Measurements from ENCODE around the gene PDE2A.
A peak's percentile ranks its signal among the peaks of the same experiment; 100 is the strongest.

Gene PDE2A

GRCh38 chr11:72646024-72646423 lies 28.2 kb downstream of the PDE2A start:
- peaks cover 8 to 14% of the 10 kb centered on the region in 2 experiments for H3K4me1 ChIP-seq (ENCODE audit: control insufficient read depth in 1 of 2, insufficient read depth in 2 of 2, low read length in 2 of 2)
- H4K8ac ChIP-seq (ENCODE audit: low read depth, low read length) = no peak overlapping the region
- H3K23ac ChIP-seq (ENCODE audit: low read length) = no peak overlapping the region
- H3K4me2 ChIP-seq (ENCODE audit: low read length) = no peak overlapping the region
- H3K4me3 ChIP-seq (ENCODE audit: low read depth, low read length) = no peak overlapping the region
- H2AK5ac ChIP-seq (ENCODE audit: low read length) = no peak overlapping the region
- peaks cover 13% of the 10 kb centered on the region for H3K27me3 ChIP-seq (ENCODE audit: insufficient read depth, low read length)
- no peaks in the 10 kb centered on the region for H3K36me3 ChIP-seq (ENCODE audit: control insufficient read depth in 1 of 2, insufficient read depth in 2 of 2, low read length in 2 of 2)
- no peak overlapping the region for H2BK120ac ChIP-seq (ENCODE audit: insufficient read depth, low read length, poor library complexity)
- no peak overlapping the region for H3K18ac ChIP-seq (ENCODE audit: low read length)
- peaks cover 2% of the 10 kb centered on the region for H3K9me3 ChIP-seq (ENCODE audit: insufficient read depth, low read depth, low read length)
- no peak overlapping the region for H2BK5ac ChIP-seq (ENCODE audit: low read depth, low read length, poor library complexity)
- no peak overlapping the region for H3K9ac ChIP-seq (ENCODE audit: low read length)
- H2AFZ ChIP-seq (ENCODE audit: insufficient read depth, low read length, poor library complexity) = no peak overlapping the region
- H4K91ac ChIP-seq (ENCODE audit: low read depth, low read length) = no peak overlapping the region
- no peak overlapping the region for H2BK12ac ChIP-seq (ENCODE audit: low read length)
- no peaks in the 10 kb centered on the region for H3K79me1 ChIP-seq (ENCODE audit: low read length)
- DNase-seq = no peak
- no peaks in the 10 kb centered on the region for H3K79me2 ChIP-seq (ENCODE audit: control insufficient read depth, insufficient read depth, low read length, poor library complexity)
- H4K12ac ChIP-seq (ENCODE audit: low read depth, low read length) = no peak overlapping the region
- H3K14ac ChIP-seq (ENCODE audit: low read length) = no peak overlapping the region
- H3K27ac ChIP-seq (ENCODE audit: low read depth, low read length) = no peak overlapping the region
- H3K4ac ChIP-seq (ENCODE audit: low read depth, low read length) = no peak overlapping the region
- WGBS (ENCODE audit: extremely low coverage, insufficient coverage, insufficient read length) = no CpG with 5 or more reads among the region's 3 CpGs

GRCh38 chr11:72643547-72643946 lies 30.7 kb downstream of the PDE2A start:
- H3K36me3 ChIP-seq (ENCODE audit: control insufficient read depth in 1 of 2, insufficient read depth in 2 of 2, low read length in 2 of 2) = no peaks in the 10 kb centered on the region
- no peak overlapping the region for H3K18ac ChIP-seq (ENCODE audit: low read length)
- peaks cover 2% of the 10 kb centered on the region for H3K9me3 ChIP-seq (ENCODE audit: insufficient read depth, low read depth, low read length)
- H3K4me3 ChIP-seq (ENCODE audit: low read depth, low read length) = no peak overlapping the region
- no peak overlapping the region for H3K27ac ChIP-seq (ENCODE audit: low read depth, low read length)
- H4K91ac ChIP-seq (ENCODE audit: low read depth, low read length) = no peak overlapping the region
- H3K79me1 ChIP-seq (ENCODE audit: low read length) = no peaks in the 10 kb centered on the region
- no peak overlapping the region for H2BK120ac ChIP-seq (ENCODE audit: insufficient read depth, low read length, poor library complexity)
- H3K14ac ChIP-seq (ENCODE audit: low read length) = no peak overlapping the region
- peak; percentile 67 to 77 for DNase-seq
- no peaks in the 10 kb centered on the region for H3K79me2 ChIP-seq (ENCODE audit: control insufficient read depth, insufficient read depth, low read length, poor library complexity)
- no peak overlapping the region for H2BK5ac ChIP-seq (ENCODE audit: low read depth, low read length, poor library complexity)
- H4K8ac ChIP-seq (ENCODE audit: low read depth, low read length) = no peak overlapping the region
- H3K4me1 ChIP-seq (ENCODE audit: control insufficient read depth in 1 of 2, insufficient read depth in 2 of 2, low read length in 2 of 2) = peaks cover 8 to 14% of the 10 kb centered on the region in 2 experiments
- no peak overlapping the region for H3K9ac ChIP-seq (ENCODE audit: low read length)
- H2AFZ ChIP-seq (ENCODE audit: insufficient read depth, low read length, poor library complexity) = no peak overlapping the region
- H3K27me3 ChIP-seq (ENCODE audit: insufficient read depth, low read length) = peaks cover 22% of the 10 kb centered on the region
- H3K23ac ChIP-seq (ENCODE audit: low read length) = no peak overlapping the region
- no peak overlapping the region for H4K12ac ChIP-seq (ENCODE audit: low read depth, low read length)
- no peak overlapping the region for H2BK12ac ChIP-seq (ENCODE audit: low read length)
- H3K4ac ChIP-seq (ENCODE audit: low read depth, low read length) = no peak overlapping the region
- peak overlapping the region; percentile 54 for H3K4me2 ChIP-seq (ENCODE audit: low read length)
- no CpG with 5 or more reads among the region's 7 CpGs for WGBS (ENCODE audit: extremely low coverage, insufficient coverage, insufficient read length)
- H2AK5ac ChIP-seq (ENCODE audit: low read length) = no peak overlapping the region

- Histone ChIP-seq H3K9me3 (ENCODE audit: insufficient read depth, low read depth, low read length) (peaks cover 2% of the 10 kb centered on the region), H2AFZ (ENCODE audit: insufficient read depth, low read length, poor library complexity) (no peak overlapping the region), H3K27ac (ENCODE audit: low read depth, low read length) (no peak overlapping the region), H3K4me3 (ENCODE audit: low read depth, low read length) (peak overlapping the region; percentile 47), H3K14ac (ENCODE audit: low read length) (no peak overlapping the region), H2AK5ac (ENCODE audit: low read length) (no peak overlapping the region), H4K8ac (ENCODE audit: low read depth, low read length) (no peak overlapping the region), H3K4ac (ENCODE audit: low read depth, low read length) (no peak overlapping the region), H4K12ac (ENCODE audit: low read depth, low read length) (no peak overlapping the region), H2BK120ac (ENCODE audit: insufficient read depth, low read length, poor library complexity) (no peak overlapping the region), H3K4me1 (ENCODE audit: control insufficient read depth in 1 of 2, insufficient read depth in 2 of 2, low read length in 2 of 2) (peaks cover 8 to 14% of the 10 kb centered on the region in 2 experiments), H3K23ac (ENCODE audit: low read length) (no peak overlapping the region), H2BK5ac (ENCODE audit: low read depth, low read length, poor library complexity) (no peak overlapping the region), H3K9ac (ENCODE audit: low read length) (no peak overlapping the region), H3K4me2 (ENCODE audit: low read length) (peak overlapping the region; percentile 54), H4K91ac (ENCODE audit: low read depth, low read length) (no peak overlapping the region), H3K36me3 (ENCODE audit: control insufficient read depth in 1 of 2, insufficient read depth in 2 of 2, low read length in 2 of 2) (no peaks in the 10 kb centered on the region), H3K79me1 (ENCODE audit: low read length) (no peaks in the 10 kb centered on the region), H3K18ac (ENCODE audit: low read length) (no peak overlapping the region), H2BK12ac (ENCODE audit: low read length) (no peak overlapping the region), H3K79me2 (ENCODE audit: control insufficient read depth, insufficient read depth, low read length, poor library complexity) (no peaks in the 10 kb centered on the region), H3K27me3 (ENCODE audit: insufficient read depth, low read length) (peaks cover 22% of the 10 kb centered on the region)
- WGBS (ENCODE audit: extremely low coverage, insufficient coverage, insufficient read length) = no CpG with 5 or more reads among the region's 59 CpGs
- DNase-seq = peak; percentile 63 to 81
Measured at GRCh38 chr11:72642884-72643522, 31.2 kb downstream of the PDE2A start.

- Histone ChIP-seq H4K12ac (ENCODE audit: low read depth, low read length) (no peak overlapping the region), H2BK12ac (ENCODE audit: low read length) (no peak overlapping the region), H3K27ac (ENCODE audit: low read depth, low read length) (no peak overlapping the region), H3K4ac (ENCODE audit: low read depth, low read length) (no peak overlapping the region), H3K4me3 (ENCODE audit: low read depth, low read length) (peak overlapping the region; percentile 26), H3K9me3 (ENCODE audit: insufficient read depth, low read depth, low read length) (peaks cover 2% of the 10 kb centered on the region), H3K14ac (ENCODE audit: low read length) (no peak overlapping the region), H2AK5ac (ENCODE audit: low read length) (no peak overlapping the region), H3K18ac (ENCODE audit: low read length) (no peak overlapping the region), H2AFZ (ENCODE audit: insufficient read depth, low read length, poor library complexity) (no peak overlapping the region), H2BK120ac (ENCODE audit: insufficient read depth, low read length, poor library complexity) (no peak overlapping the region), H3K4me1 (ENCODE audit: control insufficient read depth in 1 of 2, insufficient read depth in 2 of 2, low read length in 2 of 2) (peaks cover 8 to 14% of the 10 kb centered on the region in 2 experiments), H4K8ac (ENCODE audit: low read depth, low read length) (no peak overlapping the region), H3K79me1 (ENCODE audit: low read length) (no peaks in the 10 kb centered on the region), H2BK5ac (ENCODE audit: low read depth, low read length, poor library complexity) (no peak overlapping the region), H3K4me2 (ENCODE audit: low read length) (peak overlapping the region; percentile 54), H3K23ac (ENCODE audit: low read length) (no peak overlapping the region), H4K91ac (ENCODE audit: low read depth, low read length) (no peak overlapping the region), H3K79me2 (ENCODE audit: control insufficient read depth, insufficient read depth, low read length, poor library complexity) (no peaks in the 10 kb centered on the region), H3K27me3 (ENCODE audit: insufficient read depth, low read length) (peaks cover 22% of the 10 kb centered on the region), H3K9ac (ENCODE audit: low read length) (no peak overlapping the region), H3K36me3 (ENCODE audit: control insufficient read depth in 1 of 2, insufficient read depth in 2 of 2, low read length in 2 of 2) (no peaks in the 10 kb centered on the region)
- WGBS (ENCODE audit: extremely low coverage, insufficient coverage, insufficient read length) = no CpG with 5 or more reads among the region's 85 CpGs
- DNase-seq = peak; percentile 7 to 51
Measured at GRCh38 chr11:72642043-72642883, 32.0 kb downstream of the PDE2A start.
